ENCODE data around the gene SMIM33. TPM values are rescaled to one million over a fixed set of nuclear protein-coding genes. Genes with fewer than 3 reads are reported as not detected.

SMIM33 gene
- total RNA-seq, 4 donors from 2014 or later, result 0.55 to 0.64 TPM; not detected in 2

- Histone ChIP-seq H3K4me1 (no peaks in the 10 kb centered on the region), H3K27me3 (no peaks in the 10 kb centered on the region), H3K36me3 (no peaks in the 10 kb centered on the region), H3K27ac (no peak overlapping the region), H3K9me3 (no peaks in the 10 kb centered on the region), H3K4me3 (no peak overlapping the region)
- in situ Hi-C loops (cut with MboI; ENCODE audit: low pct_ligation_motif_present in 1 of 4, low pct_unique_long_range_greater_than_20kb in 1 of 4, low sequenced_read_pairs in 3 of 4), result loop anchor here in 1 of 4 donors (25.0 kb wide), 1 partner anchor 315 kb away; no protein-coding TSS in a partner anchor
- no peak for DNase-seq
- WGBS, 2 donors (ENCODE audit: low coverage in 1 of 2), result 78 to 96% methylated on average over 4 to 5 of the region's 5 CpGs
- TF ChIP-seq EP300 (IDR thresholded peaks at IDR 0.05; ENCODE audit: low read depth) (no peak), POLR2A (IDR thresholded peaks at IDR 0.05) (no peak), POLR2AphosphoS5 (IDR thresholded peaks at IDR 0.05) (no peak), CTCF (IDR thresholded peaks at IDR 0.05) (no peak)
- intact Hi-C loops (cut with DNase I; ENCODE audit: low total_unique reads), result no loop called here
These were observed 23.6 kb upstream of the SMIM33 start for GRCh38 chr5:139446956-139447779.

- Histone ChIP-seq H3K4me1 (no peaks in the 10 kb centered on the region), H3K4me3 (no peak overlapping the region), H3K36me3 (no peaks in the 10 kb centered on the region), H3K27me3 (no peaks in the 10 kb centered on the region), H3K9me3 (no peaks in the 10 kb centered on the region), H3K27ac (no peak overlapping the region)
- in situ Hi-C loops (cut with MboI; ENCODE audit: low pct_ligation_motif_present in 1 of 4, low pct_unique_long_range_greater_than_20kb in 1 of 4, low sequenced_read_pairs in 3 of 4) (no loop called here), intact Hi-C loops (cut with DNase I; ENCODE audit: low total_unique reads) (no loop called here)
- no peak for TF ChIP-seq POLR2A (IDR thresholded peaks at IDR 0.05)
- no peak for TF ChIP-seq POLR2AphosphoS5 (IDR thresholded peaks at IDR 0.05)
- TF ChIP-seq EP300 (IDR thresholded peaks at IDR 0.05; ENCODE audit: low read depth), result no peak
- TF ChIP-seq CTCF (IDR thresholded peaks at IDR 0.05), result no peak
- DNase-seq, result no peak
- WGBS, 2 donors (ENCODE audit: low coverage in 1 of 2), result 88 to 100% methylated on average over 2 of the region's 2 CpGs
These were observed 19.6 kb upstream of the SMIM33 start for GRCh38 chr5:139451176-139451575.

GRCh38 chr5:139451878-139452660 is 18.7 kb upstream of the SMIM33 start:
- Histone ChIP-seq H3K27me3 (no peaks in the 10 kb centered on the region), H3K9me3 (no peaks in the 10 kb centered on the region), H3K4me1 (no peaks in the 10 kb centered on the region), H3K27ac (no peak overlapping the region), H3K4me3 (no peak overlapping the region), H3K36me3 (no peaks in the 10 kb centered on the region)
- in situ Hi-C loops (cut with MboI; ENCODE audit: low pct_ligation_motif_present in 1 of 4, low pct_unique_long_range_greater_than_20kb in 1 of 4, low sequenced_read_pairs in 3 of 4) (no loop called here), intact Hi-C loops (cut with DNase I; ENCODE audit: low total_unique reads) (no loop called here)
- WGBS, 2 donors (ENCODE audit: low coverage in 1 of 2), result 79 to 90% methylated on average over 3 of the region's 3 CpGs
- TF ChIP-seq CTCF (IDR thresholded peaks at IDR 0.05) (no peak), EP300 (IDR thresholded peaks at IDR 0.05; ENCODE audit: low read depth) (no peak), POLR2AphosphoS5 (IDR thresholded peaks at IDR 0.05) (no peak), POLR2A (IDR thresholded peaks at IDR 0.05) (no peak)
- DNase-seq, result no peak
